ENCODE results near the gene SPATA25. TPM values are rescaled to one million over a fixed set of nuclear protein-coding genes. Genes with fewer than 3 reads are reported as not detected.

SPATA25 gene
- total RNA-seq, 4 donors from 2014 or later, result 5.8 to 35.2 (median 19.5) TPM

- Histone ChIP-seq H3K9me3 (no peaks in the 10 kb centered on the region), H3K36me3 (peaks cover 0 to 59% (median 0%) of the 10 kb centered on the region in 3 donors), H3K27ac (no peak overlapping the region), H3K4me1 (peaks cover 0 to 27% (median 11%) of the 10 kb centered on the region in 4 donors), H3K4me3 (no peak overlapping the region), H3K27me3 (no peaks in the 10 kb centered on the region)
- no peak for DNase-seq
- TF ChIP-seq CTCF (IDR thresholded peaks at IDR 0.05) (no peak), POLR2A (IDR thresholded peaks at IDR 0.05) (no peak)
These were observed 7.4 kb upstream of the SPATA25 start for GRCh38 chr20:45894797-45895196.

GRCh38 chr20:45893831-45894230 lies 6.4 kb upstream of the SPATA25 start:
- H3K4me3 ChIP-seq, result no peak overlapping the region
- H3K27ac ChIP-seq, result no peak overlapping the region
- H3K36me3 ChIP-seq, result peaks cover 0 to 51% (median 0%) of the 10 kb centered on the region in 3 donors

GRCh38 chr20:45892828-45893500 lies 5.5 kb upstream of the SPATA25 start:
- Histone ChIP-seq H3K9me3 (no peaks in the 10 kb centered on the region), H3K36me3 (peaks cover 0 to 50% (median 0%) of the 10 kb centered on the region in 3 donors), H3K4me3 (peak overlapping the region in 1 of 4 donors; percentile 71), H3K27me3 (no peaks in the 10 kb centered on the region), H3K27ac (peak overlapping the region; percentile 28 to 92 (median 47)), H3K4me1 (peaks cover 0 to 38% (median 11%) of the 10 kb centered on the region in 4 donors)
- DNase-seq, result peak in 2 of 3 donors; percentile 68 to 73
- TF ChIP-seq CTCF (IDR thresholded peaks at IDR 0.05) (no peak), POLR2A (IDR thresholded peaks at IDR 0.05) (peak in 1 of 2 donors; percentile 19)

More at GRCh38 chr20:45893831-45894230, 6.4 kb upstream of the SPATA25 start:
- Histone ChIP-seq H3K4me1 (peaks cover 0 to 37% (median 11%) of the 10 kb centered on the region in 4 donors), H3K9me3 (no peaks in the 10 kb centered on the region), H3K27me3 (no peaks in the 10 kb centered on the region)
- no peak for DNase-seq
- TF ChIP-seq POLR2A (IDR thresholded peaks at IDR 0.05) (no peak), CTCF (IDR thresholded peaks at IDR 0.05) (no peak)

- DNase-seq, result no peak
- H3K36me3 ChIP-seq, result peaks cover 0 to 43% (median 0%) of the 10 kb centered on the region in 3 donors
- peak overlapping the region; percentile 71 to 89 (median 88) for H3K4me3 ChIP-seq
- peaks cover 0 to 38% (median 11%) of the 10 kb centered on the region in 4 donors for H3K4me1 ChIP-seq
- H3K9me3 ChIP-seq, result no peaks in the 10 kb centered on the region
- TF ChIP-seq POLR2A (IDR thresholded peaks at IDR 0.05) (no peak), CTCF (IDR thresholded peaks at IDR 0.05) (no peak)
- H3K27ac ChIP-seq, result peak overlapping the region in 3 of 4 donors; percentile 83 to 92 (median 84)
- no peaks in the 10 kb centered on the region for H3K27me3 ChIP-seq
These were observed 4.8 kb upstream of the SPATA25 start for GRCh38 chr20:45892049-45892825.

GRCh38 chr20:45890985-45891983 lies 3.9 kb upstream of the SPATA25 start, which contains the start of the genes CTSA and NEURL2:
TSS of gene CTSA (plus strand) at chr20:45891335. CDS start at chr20:45891569, 234 bp downstream.
TSS of gene NEURL2 (minus strand) at chr20:45891208. CDS start at chr20:45890991, 217 bp downstream.
- H3K4me3 ChIP-seq, result peak within 1 kb of the TSS; percentile 71 to 89 (median 88)
- no peaks in the 10 kb centered on the region for H3K9me3 ChIP-seq
- peaks cover 0 to 38% (median 11%) of the 10 kb centered on the region in 4 donors for H3K4me1 ChIP-seq
- DNase-seq, result peak; percentile 96 to 98 (median 98)
- peak in 2 of 6 experiments; percentile 2 to 7 for TF ChIP-seq CTCF (IDR thresholded peaks at IDR 0.05)
- peak; percentile 65 to 70 for TF ChIP-seq POLR2A (IDR thresholded peaks at IDR 0.05)
- peaks cover 0 to 39% (median 0%) of the 10 kb centered on the region in 3 donors for H3K36me3 ChIP-seq
- peak within 1 kb of the TSS; percentile 72 to 92 (median 84) for H3K27ac ChIP-seq
- H3K27me3 ChIP-seq, result no peaks in the 10 kb centered on the region
